GM18870 (cell line): ENCODE data around the gene YTHDF1.
"Not testable (repeated sequence)": the region's sequence is repeated elsewhere in the genome, so short reads cannot be mapped to it uniquely, and the experiment has no call there.

Experiments used
- ATAC-seq: cut with Tn5 transposase; IDR thresholded peaks from one replicate; pipeline ENCODE4 v1.9.1; 2021; ENCODE audit warnings: moderate library complexity; ENCODE audit not compliant: unreplicated experiment

Gene YTHDF1

GRCh38 chr20:63159826-63160640 lies 55.9 kb downstream of the YTHDF1 start:
- ATAC-seq, result no peak

- not testable (repeated sequence) for ATAC-seq
Measured at GRCh38 chr20:63159251-63159650, 56.7 kb downstream of the YTHDF1 start.

DNA sequence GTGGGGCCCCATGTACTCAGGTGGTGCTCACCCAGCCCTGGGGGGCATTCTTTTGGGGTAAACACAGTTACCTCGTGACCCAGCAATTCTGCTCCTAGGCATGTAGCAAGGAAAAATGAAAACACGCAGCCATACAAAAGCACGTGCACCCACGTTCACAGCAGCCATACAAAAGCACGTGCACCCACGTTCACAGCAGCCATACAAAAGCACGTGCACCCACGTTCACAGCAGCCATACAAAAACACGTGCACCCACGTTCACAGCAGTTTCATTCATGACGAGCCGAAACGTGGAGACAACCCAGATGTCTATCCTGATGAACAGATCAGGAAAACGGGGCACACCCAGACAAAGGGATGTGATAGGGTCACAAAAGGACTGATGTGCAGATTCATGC lies 57.1 kb downstream of the YTHDF1 start:
- ATAC-seq, result no peak

DNA sequence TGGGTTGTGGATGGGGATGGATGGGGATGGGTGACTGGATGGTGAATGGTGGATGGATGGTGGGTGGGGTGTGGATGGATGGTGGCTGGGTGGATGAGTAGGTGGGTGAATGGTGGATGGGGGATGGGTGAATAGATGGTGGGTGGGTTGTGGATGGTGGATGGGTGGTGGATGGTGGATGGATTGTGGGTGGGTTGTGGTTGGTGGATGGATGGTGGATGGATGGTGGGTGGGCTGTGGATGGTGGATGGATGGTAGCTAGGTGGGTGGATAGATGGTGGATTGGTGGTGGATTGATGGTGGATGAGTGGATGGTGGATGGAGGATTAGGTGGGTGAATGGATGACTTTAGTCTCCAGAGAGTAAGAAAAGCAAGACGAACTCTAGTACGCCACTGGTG lies 57.6 kb downstream of the YTHDF1 start:
- no peak for ATAC-seq

DNA sequence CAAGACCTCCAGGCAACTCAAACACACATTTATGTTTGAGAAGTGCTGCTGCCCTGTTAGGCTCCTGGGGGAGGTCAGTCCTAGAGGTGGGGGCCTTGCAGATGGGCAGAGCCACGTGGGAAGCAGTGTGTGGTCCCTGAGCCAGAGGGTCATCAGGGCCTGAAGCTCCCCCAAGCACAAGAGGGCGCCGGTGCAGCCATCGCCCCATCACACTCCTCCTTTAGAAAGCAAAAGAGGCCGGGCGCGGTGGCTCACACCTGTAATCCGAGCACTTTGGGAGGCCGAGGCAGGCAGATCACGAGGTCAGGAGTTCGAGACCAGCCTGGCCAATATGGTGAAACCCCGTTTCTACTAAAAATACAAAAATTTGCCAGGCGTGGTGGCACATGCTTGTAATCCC lies 58.5 kb downstream of the YTHDF1 start:
- ATAC-seq, result not testable (repeated sequence)

- no peak for ATAC-seq
Measured at GRCh38 chr20:63156221-63156671, 59.7 kb downstream of the YTHDF1 start.

GRCh38 chr20:63155266-63156165 lies 60.4 kb downstream of the YTHDF1 start:
- no peak for ATAC-seq

DNA sequence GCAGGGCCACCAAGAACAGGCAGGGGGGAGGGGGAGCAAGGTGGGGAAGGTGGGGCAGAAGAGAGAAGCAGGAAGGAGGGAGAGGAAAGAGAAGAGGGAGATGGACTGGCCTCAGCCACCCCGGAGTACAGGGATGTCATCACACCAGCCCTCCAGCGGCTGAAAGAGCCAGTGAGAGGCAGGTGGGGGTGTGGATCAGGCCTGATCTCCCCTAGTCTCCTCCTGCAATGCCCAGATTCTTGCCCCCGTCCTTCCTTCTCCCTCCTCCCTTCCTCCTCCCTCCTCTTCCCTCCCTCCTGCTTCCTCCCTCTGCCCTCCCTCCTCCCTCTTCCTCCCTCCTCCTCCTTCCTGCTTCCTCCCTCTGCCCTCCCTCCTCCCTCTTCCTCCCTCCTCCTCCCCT lies 61.5 kb downstream of the YTHDF1 start:
- ATAC-seq, result no peak

- ATAC-seq, result no peak
Measured at GRCh38 chr20:63153254-63154221, 62.4 kb downstream of the YTHDF1 start.

GRCh38 chr20:63152322-63153253 lies 63.3 kb downstream of the YTHDF1 start:
- no peak for ATAC-seq

DNA sequence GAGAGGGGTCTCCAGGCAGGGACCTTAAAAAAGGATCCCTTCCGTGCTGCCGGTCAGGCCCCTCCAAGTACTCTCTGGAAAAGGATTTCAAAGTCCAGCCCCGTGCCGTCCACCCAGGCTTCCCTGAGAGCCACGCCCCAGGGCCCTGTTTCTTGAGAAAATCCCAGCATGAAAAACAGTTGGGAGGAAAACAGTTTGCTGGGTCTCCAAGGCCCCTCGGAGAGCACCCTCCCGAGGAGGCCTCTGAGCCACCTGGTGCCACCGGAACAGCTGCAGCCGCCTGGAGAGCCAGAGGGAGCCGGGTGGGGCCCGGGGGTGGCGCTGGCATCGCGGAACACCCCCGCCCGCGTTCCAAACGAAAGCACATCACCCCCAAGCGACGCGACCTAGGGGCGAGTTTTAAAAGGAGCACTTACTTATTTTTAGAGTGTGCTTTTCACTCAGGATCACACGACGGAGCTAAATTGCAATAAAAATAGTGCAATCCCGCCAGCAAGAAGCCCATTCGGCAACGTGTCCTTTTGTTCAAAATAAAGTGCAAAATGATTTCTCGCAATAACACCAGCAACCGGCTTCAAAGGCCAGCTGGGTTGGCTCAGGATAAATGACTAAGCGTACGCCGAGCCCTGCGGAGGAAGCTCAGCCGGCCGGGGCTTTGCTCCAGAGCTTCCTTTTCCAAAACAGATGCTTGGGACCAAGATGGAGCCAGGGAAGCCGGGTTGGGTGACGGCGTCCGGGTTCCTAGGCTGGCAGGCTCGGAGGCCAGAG lies 64.2 kb downstream of the YTHDF1 start:
- no peak for ATAC-seq

- ATAC-seq, result no peak
Measured at GRCh38 chr20:63150911-63151531, 64.9 kb downstream of the YTHDF1 start.

- no peak for ATAC-seq
Measured at GRCh38 chr20:63150391-63150898, 65.5 kb downstream of the YTHDF1 start.

GRCh38 chr20:63149531-63150192 lies 66.3 kb downstream of the YTHDF1 start:
- ATAC-seq, result no peak

DNA sequence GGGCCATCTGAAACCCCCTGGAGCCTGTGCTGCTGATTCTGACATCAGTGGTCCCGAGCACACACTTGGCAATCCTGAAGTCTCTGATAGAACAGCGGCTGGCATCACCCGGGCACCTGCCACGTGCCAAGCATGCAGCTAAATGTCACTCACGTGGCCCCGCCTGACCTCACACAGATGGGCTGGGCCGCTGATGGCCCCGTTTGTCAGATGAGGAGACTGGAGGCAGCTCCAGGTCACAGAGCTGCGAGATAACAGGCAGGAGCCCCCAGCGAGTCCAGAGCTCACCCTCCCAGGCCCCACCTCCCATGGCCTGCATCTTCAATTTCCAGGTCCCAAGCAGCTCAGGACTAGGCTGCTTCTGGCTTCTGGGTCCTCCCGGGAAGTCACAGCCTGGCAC lies 67.2 kb downstream of the YTHDF1 start:
- no peak for ATAC-seq

DNA sequence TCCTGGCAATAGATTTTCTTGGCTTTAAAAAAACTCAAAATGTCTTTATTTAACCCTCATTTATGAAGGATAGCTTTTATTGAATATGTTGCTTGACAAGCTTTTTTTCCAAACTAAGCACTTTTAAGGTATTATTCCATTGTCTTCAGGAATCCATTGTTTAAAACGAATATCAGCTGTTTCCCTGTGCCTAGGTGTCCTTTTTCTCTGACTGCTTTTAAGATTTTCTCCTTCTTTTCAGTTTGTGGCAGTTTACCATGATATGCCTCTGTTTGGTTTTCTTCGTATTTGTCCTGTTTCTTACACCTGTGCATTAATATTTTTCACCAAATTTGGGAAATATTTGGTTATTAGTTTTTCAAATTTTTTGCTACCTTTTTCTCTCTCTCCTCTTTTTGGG lies 68.4 kb downstream of the YTHDF1 start:
- ATAC-seq, result no peak
